ENCODE measurements around the gene POLD1. TPM values are rescaled to one million over a fixed set of nuclear protein-coding genes. Genes with fewer than 3 reads are reported as not detected.

POLD1 gene
- total RNA-seq, 4 donors from 2014 or later, result 7.2 to 13.7 (median 10.3) TPM

GRCh38 chr19:50416034-50416977 is 32.2 kb downstream of the POLD1 start:
- no peak overlapping the region for H3K27ac ChIP-seq

GRCh38 chr19:50417111-50418081 is 33.2 kb downstream of the POLD1 start:
- no peak overlapping the region for H3K4me3 ChIP-seq
- no peak overlapping the region for H3K27ac ChIP-seq
- H3K36me3 ChIP-seq, result no peaks in the 10 kb centered on the region
- TF ChIP-seq POLR2AphosphoS5 (IDR thresholded peaks at IDR 0.05) (no peak), POLR2A (IDR thresholded peaks at IDR 0.05) (no peak), EP300 (IDR thresholded peaks at IDR 0.05) (no peak), CTCF (IDR thresholded peaks at IDR 0.05) (no peak)
- H3K9me3 ChIP-seq, result no peaks in the 10 kb centered on the region
- H3K4me1 ChIP-seq, result peaks cover 0 to 17% (median 4%) of the 10 kb centered on the region in 3 donors
- no CpG with 5 or more reads among the region's 42 CpGs for WGBS, 2 donors (ENCODE audit: low coverage in 1 of 2)
- no peak for ATAC-seq
- peaks cover 64% of the 10 kb centered on the region for H3K27me3 ChIP-seq

More at GRCh38 chr19:50416034-50416977, 32.2 kb downstream of the POLD1 start:
- Histone ChIP-seq H3K9me3 (no peaks in the 10 kb centered on the region), H3K27me3 (peaks cover 53% of the 10 kb centered on the region), H3K4me1 (peaks cover 0 to 17% (median 4%) of the 10 kb centered on the region in 3 donors), H3K36me3 (no peaks in the 10 kb centered on the region), H3K4me3 (no peak overlapping the region)
- ATAC-seq, result no peak
- 84 to 100% methylated on average over 1 to 11 of the region's 35 CpGs for WGBS, 2 donors (ENCODE audit: low coverage in 1 of 2)
- no peak for TF ChIP-seq POLR2A (IDR thresholded peaks at IDR 0.05)
- no peak for TF ChIP-seq CTCF (IDR thresholded peaks at IDR 0.05)
- TF ChIP-seq POLR2AphosphoS5 (IDR thresholded peaks at IDR 0.05), result no peak
- no peak for TF ChIP-seq EP300 (IDR thresholded peaks at IDR 0.05)

GRCh38 chr19:50418176-50419021 is 34.3 kb downstream of the POLD1 start, which contains the start of gene SPIB:
Gene SPIB (plus strand): TSS chr19:50418938. CDS start chr19:50418963, 25 bp downstream.
- no peaks in the 10 kb centered on the region for H3K9me3 ChIP-seq
- no peak within 1 kb of the TSS for H3K27ac ChIP-seq
- no peak within 1 kb of the TSS for H3K4me3 ChIP-seq
- no peak for ATAC-seq
- TF ChIP-seq POLR2AphosphoS5 (IDR thresholded peaks at IDR 0.05) (no peak), POLR2A (IDR thresholded peaks at IDR 0.05) (no peak)
- 0 to 34% methylated on average over 2 to 14 of the region's 34 CpGs for WGBS, 2 donors (ENCODE audit: low coverage in 1 of 2)
- H3K4me1 ChIP-seq, result peaks cover 0 to 17% (median 4%) of the 10 kb centered on the region in 3 donors
- no peaks in the 10 kb centered on the region for H3K36me3 ChIP-seq
- peaks cover 74% of the 10 kb centered on the region for H3K27me3 ChIP-seq

- TF ChIP-seq EP300 (IDR thresholded peaks at IDR 0.05), result no peak
- no peak for TF ChIP-seq POLR2AphosphoS5 (IDR thresholded peaks at IDR 0.05)
- no peak for TF ChIP-seq CTCF (IDR thresholded peaks at IDR 0.05)
- TF ChIP-seq POLR2A (IDR thresholded peaks at IDR 0.05), result no peak
- H3K4me1 ChIP-seq, result peaks cover 0 to 17% (median 4%) of the 10 kb centered on the region in 3 donors
- 5 to 8% methylated on average over 12 to 14 of the region's 14 CpGs for WGBS, 2 donors (ENCODE audit: low coverage in 1 of 2)
- H3K27ac ChIP-seq, result no peak overlapping the region
- H3K9me3 ChIP-seq, result no peaks in the 10 kb centered on the region
- no peak overlapping the region for H3K4me3 ChIP-seq
- ATAC-seq, result no peak
- H3K27me3 ChIP-seq, result peaks cover 81% of the 10 kb centered on the region
- H3K36me3 ChIP-seq, result no peaks in the 10 kb centered on the region
Measured at GRCh38 chr19:50419022-50419579, 35.0 kb downstream of the POLD1 start.

All from gastroesophageal sphincter (tissue), 4 donors.